GM13977 (cell line): ENCODE measurements around the gene PROCR.
"Not testable (repeated sequence)": the region's sequence is repeated elsewhere in the genome, so short reads cannot be mapped to it uniquely, and the experiment has no call there.

Source experiments
- DNase-seq: peaks from one replicate; pipeline ENCODE4 v3.0.0; 2012; ENCODE audit warnings: low spot score
- CTCF ChIP-seq: IDR thresholded peaks from 2 replicates; pipeline ENCODE4 v1.5.1; 2012; ENCODE audit warnings: mild to moderate bottlenecking, control low read depth; ENCODE audit not compliant: insufficient read depth; ENCODE audit errors: extremely low read depth, missing control alignments
- in situ Hi-C: fragments of 300-500 bp; cut with MboI; formaldehyde crosslinking; loops from one replicate; pipeline ENCODE4 v1.12.0; 2022; ENCODE audit warnings: low sequenced_read_pairs, low pct_unique_long_range_greater_than_20kb, mixed read lengths, inconsistent platforms; ENCODE audit not compliant: unreplicated experiment

PROCR gene

DNA sequence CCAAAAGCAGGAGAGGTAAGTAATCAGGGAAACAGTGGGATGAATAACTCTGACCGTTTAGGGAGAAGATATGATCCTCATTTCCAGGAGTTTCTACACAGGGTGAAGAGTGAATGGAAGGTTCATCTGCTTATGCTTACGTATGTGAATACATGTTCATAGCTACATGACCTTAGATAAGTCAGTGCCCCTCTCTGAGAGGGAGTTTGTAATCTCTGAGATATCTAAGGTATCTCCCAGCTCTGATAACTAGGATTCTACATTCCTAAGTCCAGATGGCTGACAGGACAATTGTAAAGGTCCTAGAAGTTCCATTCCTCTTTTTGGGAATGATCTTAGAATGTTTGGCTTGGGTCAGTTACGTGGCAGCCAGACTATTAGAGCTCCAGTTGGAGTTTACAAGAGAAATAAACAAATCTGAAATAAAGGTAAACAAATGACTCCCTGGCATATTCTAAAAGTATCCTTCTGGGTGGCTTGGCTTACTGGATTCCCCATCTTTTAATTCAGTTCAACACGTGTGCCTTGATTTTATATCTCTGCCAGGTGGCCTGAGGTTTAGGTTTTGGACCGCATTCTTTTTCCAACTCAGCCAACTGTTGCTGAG lies 15.8 kb downstream of the PROCR start:
- no peak for DNase-seq
- in situ Hi-C loops = no loop called here
- TF ChIP-seq CTCF = no peak

DNA sequence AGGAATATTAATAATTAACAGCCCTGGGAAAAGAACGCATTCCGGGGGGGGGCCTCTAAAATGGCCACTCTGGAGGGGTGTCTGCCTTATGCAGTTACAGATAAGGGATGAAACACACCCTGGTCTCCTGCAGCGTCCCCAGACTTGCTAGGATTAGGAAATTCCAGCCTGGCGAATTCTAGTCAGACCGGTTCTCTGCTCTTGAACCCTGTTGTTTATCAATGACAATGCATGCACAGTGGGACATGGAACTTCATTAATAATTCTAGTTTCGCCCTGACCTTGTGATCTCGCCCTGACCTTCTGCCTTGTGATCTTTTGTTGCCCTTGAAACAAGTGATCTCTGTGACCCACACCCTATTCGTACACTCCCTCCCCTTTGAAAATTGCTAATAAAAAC lies 17.4 kb downstream of the PROCR start:
- DNase-seq, in situ Hi-C loops: not testable (repeated sequence)

DNA sequence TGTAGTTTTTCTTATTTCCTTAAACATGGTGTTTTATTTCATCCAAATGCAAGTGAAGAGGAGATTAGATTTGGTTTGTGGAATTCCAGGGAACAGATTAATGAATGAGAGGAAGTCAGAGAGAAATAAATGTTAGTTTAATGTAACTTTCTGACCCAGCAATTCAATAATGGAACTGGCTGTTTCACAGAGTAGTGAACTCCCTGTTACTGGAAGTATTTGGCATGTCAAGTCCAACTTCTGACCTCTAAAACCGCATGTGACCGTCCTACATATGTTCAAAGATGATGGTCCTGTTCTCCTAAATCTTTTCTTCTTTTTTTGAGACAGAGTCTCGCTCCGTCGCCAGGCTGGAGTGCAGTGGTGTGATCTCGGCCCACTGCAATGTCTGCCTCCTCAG lies 18.7 kb downstream of the PROCR start:
- DNase-seq = no peak
- in situ Hi-C loops = no loop called here
- no peak for TF ChIP-seq CTCF

- in situ Hi-C loops = no loop called here
- TF ChIP-seq CTCF = no peak
- DNase-seq = no peak
Observed at GRCh38 chr20:35191419-35192117, 19.7 kb downstream of the PROCR start.

- DNase-seq = no peak
- in situ Hi-C loops = no loop called here
- TF ChIP-seq CTCF = no peak
Observed at GRCh38 chr20:35192118-35192872, 20.4 kb downstream of the PROCR start.

GRCh38 chr20:35193031-35193791 lies 21.3 kb downstream of the PROCR start:
- DNase-seq, in situ Hi-C loops: not testable (repeated sequence)

- DNase-seq = no peak
- no peak for TF ChIP-seq CTCF
- in situ Hi-C loops = no loop called here
Observed at GRCh38 chr20:35196313-35196712, 24.4 kb downstream of the PROCR start.
